HG02623 (cell line): Measurements from ENCODE around the gene UBE2J2.

ENCODE experiments used
- ATAC-seq: cut with Tn5 transposase; IDR thresholded peaks from one replicate; pipeline ENCODE4 v1.9.1; 2021; ENCODE audit warnings: moderate library complexity; ENCODE audit not compliant: unreplicated experiment

UBE2J2 gene

DNA sequence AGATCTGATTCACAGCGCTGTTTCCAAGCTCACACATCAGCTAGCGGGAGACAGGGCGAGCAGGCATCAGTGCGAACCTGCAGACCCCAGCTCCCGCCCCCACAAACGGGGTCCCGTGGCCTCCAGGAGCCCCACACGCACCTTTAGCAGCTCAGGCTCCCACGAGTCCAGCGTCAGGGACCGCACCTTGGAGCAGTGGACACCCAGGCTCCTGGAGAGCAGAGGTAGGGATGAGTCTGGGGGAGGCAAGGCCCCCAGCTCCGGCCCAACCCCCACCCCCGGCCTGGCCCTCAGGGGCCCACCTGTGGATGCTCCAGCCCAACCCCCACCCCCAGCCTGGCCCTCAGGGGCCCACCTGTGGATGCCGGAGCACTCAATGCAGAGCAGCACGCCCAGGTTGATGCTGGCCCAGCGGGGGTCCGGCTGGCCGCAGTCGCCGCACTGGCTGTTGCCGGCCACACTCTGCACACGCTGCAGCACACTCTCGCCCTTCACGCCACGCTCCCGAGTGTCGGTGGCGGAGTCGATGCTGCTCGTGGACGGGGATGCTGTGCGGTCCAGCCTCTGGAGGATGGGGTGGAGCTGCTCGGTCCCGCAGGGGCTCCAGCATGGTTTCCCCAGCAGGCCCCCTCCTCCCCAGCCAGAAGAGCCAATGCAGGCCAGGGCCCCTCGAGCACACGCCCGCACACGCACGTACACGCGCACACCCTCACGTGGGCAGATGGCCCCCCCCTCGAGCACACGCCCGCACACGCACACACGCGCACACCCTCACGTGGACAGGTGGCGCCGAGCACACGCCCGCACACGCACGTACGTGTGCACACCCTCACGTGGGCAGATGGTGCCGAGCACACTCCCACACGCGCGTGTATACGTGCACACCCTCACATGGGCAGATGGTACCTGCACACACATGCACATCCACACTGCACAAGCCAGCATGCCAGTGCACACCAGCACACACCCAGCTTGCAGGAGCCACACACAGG lies 22.7 kb upstream of the UBE2J2 start:
- no peak for ATAC-seq

DNA sequence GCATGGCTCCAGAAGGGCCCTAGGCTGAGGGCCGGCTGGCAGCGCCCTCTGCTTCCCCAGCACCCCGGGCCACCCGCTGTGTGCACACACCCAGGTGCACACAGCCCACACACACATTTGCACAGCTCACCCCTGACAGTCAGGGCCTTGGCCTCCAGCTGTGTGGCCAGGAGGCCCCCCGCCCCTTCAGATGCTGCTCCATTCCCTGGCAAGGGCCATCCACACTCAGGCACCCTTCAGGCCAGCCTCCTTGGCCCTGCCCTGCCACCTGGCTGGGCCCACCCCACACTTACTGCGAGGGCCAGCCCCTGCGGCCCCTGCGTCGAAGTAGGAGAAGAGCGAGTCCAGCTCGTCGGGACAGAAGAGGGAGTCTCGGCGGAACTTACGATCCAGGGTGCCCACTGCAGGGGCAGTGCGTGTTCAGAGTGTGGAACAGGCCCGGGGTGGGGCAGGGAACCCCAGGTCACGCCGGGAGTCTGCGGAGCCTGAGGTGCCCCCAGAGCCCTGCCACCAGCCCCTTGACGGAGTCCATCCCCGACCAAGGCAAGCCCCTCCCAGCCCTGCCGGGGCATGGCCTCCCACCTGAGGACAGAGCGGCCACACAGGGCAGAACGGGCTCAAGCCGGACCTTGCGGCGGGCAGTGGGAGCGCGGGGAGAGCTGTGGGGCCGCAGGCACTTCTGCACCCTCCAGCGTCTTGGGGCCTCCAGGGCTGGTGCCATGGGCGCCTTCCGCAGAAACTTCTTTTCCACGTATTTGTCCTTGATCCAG lies 21.7 kb upstream of the UBE2J2 start:
- no peak for ATAC-seq

DNA sequence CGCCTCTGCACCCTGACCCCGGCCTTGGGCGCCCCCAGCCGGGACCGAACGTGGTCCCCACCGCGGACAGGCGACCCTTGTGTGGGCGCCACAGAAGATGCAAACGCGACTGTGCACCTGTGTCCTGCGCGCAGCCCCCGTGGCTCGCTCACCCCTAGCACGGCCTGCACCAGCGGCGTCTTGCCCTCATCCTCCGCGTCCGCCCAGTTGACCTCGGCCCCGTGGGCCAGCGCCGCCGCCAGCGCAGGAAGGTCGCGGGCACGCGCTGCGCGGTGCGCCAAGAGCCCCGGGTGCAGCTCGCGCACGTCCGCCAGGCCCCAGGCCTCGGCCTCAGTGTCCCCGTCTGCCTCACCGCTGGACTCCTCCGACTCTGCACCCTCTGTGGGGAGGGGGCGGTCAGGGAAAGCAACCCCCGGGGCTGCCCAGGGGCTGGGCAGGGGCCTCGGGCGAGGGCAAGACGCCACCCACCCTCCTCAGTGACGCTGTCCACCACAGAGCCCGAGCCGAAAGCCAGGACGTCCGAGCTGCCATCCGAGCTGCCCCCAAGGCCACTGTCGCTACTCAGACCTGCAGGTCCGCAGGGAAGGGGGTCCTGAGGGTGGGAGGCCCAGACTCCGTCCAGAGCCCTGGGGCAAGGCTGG lies 20.7 kb upstream of the UBE2J2 start:
- no peak for ATAC-seq

DNA sequence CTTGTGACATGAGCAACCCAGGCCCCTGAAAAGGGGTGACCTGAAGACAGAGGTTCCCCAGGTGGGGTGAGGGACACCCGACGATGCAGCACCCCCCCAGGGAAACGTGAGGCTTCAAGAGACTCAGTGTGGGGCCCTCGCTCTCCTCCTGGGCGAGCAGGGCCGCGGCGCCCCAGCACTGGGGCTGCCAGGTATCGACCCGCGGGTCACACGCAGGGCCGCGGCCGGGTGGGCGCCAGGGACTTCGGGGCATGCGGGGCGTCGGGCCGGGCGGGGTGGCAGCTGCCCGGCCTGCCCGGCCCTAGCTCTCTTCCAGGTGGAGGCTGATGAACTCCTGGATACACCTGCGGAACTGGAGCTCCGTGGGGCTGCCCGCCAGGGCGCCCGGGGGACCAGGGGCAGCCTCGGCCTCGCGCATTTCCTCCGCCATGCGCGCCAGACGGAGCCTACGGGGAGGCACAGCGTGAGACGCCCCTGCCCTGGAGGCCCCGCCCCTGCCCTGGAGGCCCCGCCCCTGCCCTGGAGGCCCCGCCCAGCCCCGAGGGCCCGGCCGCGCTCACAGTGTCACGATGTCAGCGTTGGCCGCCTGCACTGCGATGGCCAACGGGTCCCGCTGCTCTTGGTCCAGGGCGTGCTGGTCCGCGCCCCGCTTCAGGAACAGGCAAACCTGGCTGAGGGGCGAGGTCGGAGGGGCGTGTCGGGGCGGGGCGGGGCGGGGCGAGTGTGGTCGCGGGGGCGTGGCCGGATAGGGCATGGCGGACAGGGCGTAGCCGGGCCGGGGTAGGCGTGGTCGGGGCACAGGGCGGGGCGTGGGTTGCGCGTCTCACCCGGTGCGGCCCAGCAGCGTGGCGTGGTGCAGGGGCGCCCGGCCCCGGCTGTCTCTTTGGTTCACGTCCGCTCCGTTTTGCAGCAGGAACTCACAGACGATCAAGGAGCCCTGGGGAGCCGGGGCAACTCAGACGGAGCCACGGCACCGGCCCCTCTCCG lies 19.9 kb upstream of the UBE2J2 start:
- ATAC-seq: no peak

DNA sequence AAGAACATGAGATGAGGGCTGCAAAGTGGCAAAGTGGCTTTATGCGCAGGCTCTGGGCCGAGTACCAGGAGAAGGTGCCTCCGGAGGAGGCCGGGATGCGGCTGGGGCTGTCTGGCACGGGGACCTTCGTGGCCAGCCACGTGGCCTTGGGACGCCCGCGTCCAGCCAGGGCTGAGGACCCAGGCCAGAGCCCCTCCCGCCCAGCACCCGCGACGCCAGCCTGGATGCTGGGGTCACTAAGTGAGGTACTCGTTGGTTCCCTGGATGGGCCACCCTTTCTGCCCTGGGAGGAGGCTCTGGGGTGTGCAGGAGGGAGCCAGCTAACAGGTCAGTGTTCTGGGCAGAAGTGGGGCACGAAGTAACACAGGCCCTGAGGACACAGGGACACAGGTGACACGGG lies 19.2 kb upstream of the UBE2J2 start:
- ATAC-seq: no peak

- no peak for ATAC-seq
These were observed 18.8 kb upstream of the UBE2J2 start for GRCh38 chr1:1292442-1292779.

DNA sequence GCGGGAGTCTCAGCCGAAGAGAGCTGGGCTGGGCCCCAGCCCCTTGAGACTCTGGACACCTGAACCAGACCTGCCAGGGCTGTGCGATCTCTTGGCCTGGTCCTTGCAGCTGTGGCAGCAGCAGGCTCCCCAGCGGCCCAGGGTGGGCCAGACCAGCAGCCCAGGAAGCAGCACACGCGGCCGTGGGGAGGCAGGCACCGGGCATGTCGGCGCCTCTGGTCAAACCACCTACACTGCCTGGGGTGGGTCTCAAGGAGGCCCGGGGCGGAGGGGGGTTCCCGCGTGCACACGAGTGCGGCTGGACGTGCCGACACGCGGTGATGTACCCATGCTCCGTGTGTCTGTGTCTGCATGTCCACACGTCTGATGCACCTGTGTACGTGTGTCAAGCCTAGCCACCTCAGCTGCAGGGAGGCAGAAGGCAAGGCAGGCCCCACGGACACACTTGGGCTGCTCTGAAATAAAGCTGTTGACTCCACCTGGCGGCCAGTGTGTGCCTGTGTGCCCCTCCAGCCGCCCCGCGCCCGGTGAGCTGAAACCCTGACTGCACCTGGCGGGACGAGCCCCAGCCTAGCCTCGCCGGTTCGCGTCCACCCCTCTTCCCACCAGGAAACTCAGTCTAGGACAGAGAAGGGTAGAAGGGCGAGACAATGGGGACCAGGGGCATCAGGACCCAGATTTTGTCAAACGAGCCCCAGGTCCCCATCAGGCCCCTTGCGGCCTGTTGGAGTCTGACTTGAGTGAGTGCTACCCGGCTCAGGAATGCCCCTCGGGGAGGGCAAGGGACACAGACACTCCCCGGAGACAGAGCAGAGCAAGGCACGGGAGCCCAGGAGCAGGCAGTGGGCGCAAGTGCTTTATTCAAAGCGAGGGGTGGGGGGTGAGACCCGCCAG lies 18.1 kb upstream of the UBE2J2 start:
- ATAC-seq: no peak

GRCh38 chr1:1291023-1291528 lies 17.4 kb upstream of the UBE2J2 start:
- ATAC-seq: no peak

- no peak for ATAC-seq
These were observed 16.6 kb upstream of the UBE2J2 start for GRCh38 chr1:1290238-1290731.

GRCh38 chr1:1287288-1288110 lies 13.8 kb upstream of the UBE2J2 start:
- no peak for ATAC-seq

GRCh38 chr1:1286313-1287261 lies 12.9 kb upstream of the UBE2J2 start:
- no peak for ATAC-seq

- ATAC-seq: no peak
These were observed 12.1 kb upstream of the UBE2J2 start for GRCh38 chr1:1285611-1286311.

- ATAC-seq: no peak
These were observed 11.5 kb upstream of the UBE2J2 start for GRCh38 chr1:1285102-1285571.

GRCh38 chr1:1284221-1285101 lies 10.8 kb upstream of the UBE2J2 start:
- ATAC-seq: no peak

DNA sequence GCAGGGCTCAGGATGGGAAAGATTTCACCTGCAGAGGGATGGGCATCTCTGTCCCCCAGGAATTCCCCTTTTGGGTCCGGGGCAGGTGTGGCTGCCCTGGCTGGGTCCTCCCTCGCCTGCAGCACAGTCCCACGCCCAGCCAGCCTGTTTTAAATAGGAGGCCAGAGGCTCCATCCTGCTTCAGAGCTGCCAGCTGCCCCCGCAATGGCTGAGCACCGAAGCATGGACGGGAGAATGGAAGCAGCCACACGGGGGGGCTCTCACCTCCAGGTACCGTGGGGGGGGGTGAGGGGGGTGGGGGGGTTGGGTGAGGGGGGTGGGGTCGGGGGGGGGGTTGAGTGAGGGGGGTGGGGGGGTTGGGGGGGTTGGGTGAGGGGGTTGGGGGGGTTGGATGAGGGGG lies 10.2 kb upstream of the UBE2J2 start:
- ATAC-seq: no peak
